Measurements from ENCODE around the gene TMEM45B. TPM values are rescaled to one million over a fixed set of nuclear protein-coding genes. Genes with fewer than 3 reads are reported as not detected.

TMEM45B gene
- total RNA-seq, result not detected in 2 replicates
- long read RNA-seq, partial matches to known transcripts, result 0 of 1 reads
- long read RNA-seq, other reads (novel, unspliced or antisense), result 1 of 1 reads

- peaks cover 3% of the 10 kb centered on the region for H3K36me3 Mint-ChIP-seq (ENCODE audit: low read depth)
- H3K27me3 Mint-ChIP-seq (ENCODE audit: low read depth), result peaks cover 87% of the 10 kb centered on the region
Measured at GRCh38 chr11:129815596-129816461, at the start of gene TMEM45B. Gene TMEM45B (plus strand): TSS chr11:129815848. CDS start chr11:129852483, 36,635 bp downstream.

GRCh38 chr11:129766898-129767604 lies 48.6 kb upstream of the TMEM45B start:
- Mint-ChIP-seq H3K4me3 (no peak overlapping the region), H3K9me3 (peaks cover 9% of the 10 kb centered on the region), H3K4me1 (peaks cover 4% of the 10 kb centered on the region), H3K27me3 (ENCODE audit: low read depth) (peaks cover 14% of the 10 kb centered on the region), H3K36me3 (ENCODE audit: low read depth) (peaks cover 3% of the 10 kb centered on the region), H3K27ac (ENCODE audit: unreplicated experiment) (no peak overlapping the region)
- peak; percentile 32 for DNase-seq (ENCODE audit: low read depth, low spot score)
- TF ChIP-seq CTCF (conservative IDR thresholded peaks at IDR 0.05), result peak; percentile 75

More at GRCh38 chr11:129815596-129816461, at the start of gene TMEM45B:
- no peak for TF ChIP-seq CTCF (conservative IDR thresholded peaks at IDR 0.05)
- Mint-ChIP-seq H3K4me3 (peak within 1 kb of the TSS; percentile 74), H3K27ac (ENCODE audit: unreplicated experiment) (no peak within 1 kb of the TSS), H3K4me1 (peaks cover 4% of the 10 kb centered on the region), H3K9me3 (peaks cover 5% of the 10 kb centered on the region)
- DNase-seq (ENCODE audit: low read depth, low spot score), result peak; percentile 4

- peaks cover 3% of the 10 kb centered on the region for H3K36me3 Mint-ChIP-seq (ENCODE audit: low read depth)
- peaks cover 4% of the 10 kb centered on the region for H3K4me1 Mint-ChIP-seq
- DNase-seq (ENCODE audit: low read depth, low spot score), result no peak
- no peak overlapping the region for H3K4me3 Mint-ChIP-seq
- no peak overlapping the region for H3K27ac Mint-ChIP-seq (ENCODE audit: unreplicated experiment)
- H3K27me3 Mint-ChIP-seq (ENCODE audit: low read depth), result peaks cover 14% of the 10 kb centered on the region
- peaks cover 13% of the 10 kb centered on the region for H3K9me3 Mint-ChIP-seq
- TF ChIP-seq CTCF (conservative IDR thresholded peaks at IDR 0.05), result no peak
Measured at GRCh38 chr11:129767827-129768226, 47.8 kb upstream of the TMEM45B start.

GRCh38 chr11:129768356-129768755 lies 47.3 kb upstream of the TMEM45B start:
- Mint-ChIP-seq H3K4me1 (peaks cover 4% of the 10 kb centered on the region), H3K27me3 (ENCODE audit: low read depth) (peaks cover 14% of the 10 kb centered on the region), H3K9me3 (peaks cover 14% of the 10 kb centered on the region), H3K27ac (ENCODE audit: unreplicated experiment) (no peak overlapping the region), H3K36me3 (ENCODE audit: low read depth) (peaks cover 3% of the 10 kb centered on the region), H3K4me3 (no peak overlapping the region)
- no peak for TF ChIP-seq CTCF (conservative IDR thresholded peaks at IDR 0.05)
- no peak for DNase-seq (ENCODE audit: low read depth, low spot score)

GRCh38 chr11:129769059-129769458 lies 46.6 kb upstream of the TMEM45B start:
- Mint-ChIP-seq H3K27me3 (ENCODE audit: low read depth) (peaks cover 14% of the 10 kb centered on the region), H3K27ac (ENCODE audit: unreplicated experiment) (no peak overlapping the region), H3K36me3 (ENCODE audit: low read depth) (peaks cover 3% of the 10 kb centered on the region), H3K4me3 (no peak overlapping the region), H3K9me3 (peaks cover 14% of the 10 kb centered on the region), H3K4me1 (peaks cover 4% of the 10 kb centered on the region)
- TF ChIP-seq CTCF (conservative IDR thresholded peaks at IDR 0.05), result no peak
- no peak for DNase-seq (ENCODE audit: low read depth, low spot score)

All from neural crest cell (in vitro differentiated cells).